Measurements from ENCODE around the gene SPEM1. TPM values are rescaled to one million over a fixed set of nuclear protein-coding genes. Genes with fewer than 3 reads are reported as not detected.

SPEM1 gene
- total and polyA plus RNA-seq, 10 of the 15 experiments (the other 5 are each of a cell fraction or from before 2014, with no cell fraction given), result not detected

DNA sequence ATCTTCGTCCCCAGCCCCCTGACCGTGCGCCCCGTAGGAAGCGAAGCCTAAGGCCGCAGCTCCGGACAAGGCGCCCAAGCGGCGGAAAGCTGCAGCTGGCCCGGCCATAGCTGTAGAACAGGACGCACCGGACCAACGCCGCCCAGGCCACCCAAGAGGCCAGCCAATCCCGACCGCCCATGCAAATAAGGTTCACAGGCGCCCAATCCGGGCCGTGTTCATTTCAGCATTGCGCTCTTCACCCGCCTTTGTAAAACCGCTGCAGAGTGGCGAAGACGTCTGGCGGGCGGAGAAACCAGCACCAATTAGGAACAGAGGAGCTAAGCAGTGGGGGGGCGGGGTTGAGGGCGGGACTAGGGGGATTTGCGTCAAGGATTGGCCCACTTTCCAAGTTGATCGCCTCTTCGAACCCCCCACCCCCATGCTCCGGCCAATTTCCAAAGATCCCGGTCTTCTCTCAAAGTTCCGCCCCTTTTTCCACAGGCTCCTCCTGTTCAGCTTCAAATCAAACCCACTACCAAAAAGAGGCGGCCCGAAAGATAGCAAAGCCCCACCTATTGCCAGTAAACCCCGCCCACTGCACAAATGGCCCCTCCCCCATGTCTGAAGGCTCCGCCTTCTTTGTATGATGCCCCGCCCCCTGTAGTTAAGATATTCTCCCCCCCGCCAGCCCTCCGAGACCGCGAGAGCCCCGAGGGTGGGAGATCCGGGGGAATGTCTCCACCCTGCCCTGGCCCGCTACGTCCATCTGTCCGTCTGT is 16.0 kb upstream of the SPEM1 start, which contains the start of gene TMEM256 (continued):
- TF ChIP-seq, protein P1, sequence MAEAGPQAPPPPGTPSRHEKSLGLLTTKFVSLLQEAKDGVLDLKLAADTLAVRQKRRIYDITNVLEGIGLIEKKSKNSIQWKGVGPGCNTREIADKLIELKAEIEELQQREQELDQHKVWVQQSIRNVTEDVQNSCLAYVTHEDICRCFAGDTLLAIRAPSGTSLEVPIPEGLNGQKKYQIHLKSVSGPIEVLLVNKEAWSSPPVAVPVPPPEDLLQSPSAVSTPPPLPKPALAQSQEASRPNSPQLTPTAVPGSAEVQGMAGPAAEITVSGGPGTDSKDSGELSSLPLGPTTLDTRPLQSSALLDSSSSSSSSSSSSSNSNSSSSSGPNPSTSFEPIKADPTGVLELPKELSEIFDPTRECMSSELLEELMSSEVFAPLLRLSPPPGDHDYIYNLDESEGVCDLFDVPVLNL (IDR thresholded peaks at IDR 0.05; ENCODE audit: low read depth, low read length), result no peak
- peak; percentile 75 for TF ChIP-seq POLR2AphosphoS2 (IDR thresholded peaks at IDR 0.05; ENCODE audit: low read depth, low read length)
- no peak for TF ChIP-seq PAX5 (IDR thresholded peaks at IDR 0.05; ENCODE audit: borderline replicate concordance, low read depth, low read length)
- no peak for TF ChIP-seq ZBED1 (IDR thresholded peaks at IDR 0.05; ENCODE audit: borderline replicate concordance)
- no peak for TF ChIP-seq CHD4 (IDR thresholded peaks at IDR 0.05)
- TF ChIP-seq, protein P2, sequence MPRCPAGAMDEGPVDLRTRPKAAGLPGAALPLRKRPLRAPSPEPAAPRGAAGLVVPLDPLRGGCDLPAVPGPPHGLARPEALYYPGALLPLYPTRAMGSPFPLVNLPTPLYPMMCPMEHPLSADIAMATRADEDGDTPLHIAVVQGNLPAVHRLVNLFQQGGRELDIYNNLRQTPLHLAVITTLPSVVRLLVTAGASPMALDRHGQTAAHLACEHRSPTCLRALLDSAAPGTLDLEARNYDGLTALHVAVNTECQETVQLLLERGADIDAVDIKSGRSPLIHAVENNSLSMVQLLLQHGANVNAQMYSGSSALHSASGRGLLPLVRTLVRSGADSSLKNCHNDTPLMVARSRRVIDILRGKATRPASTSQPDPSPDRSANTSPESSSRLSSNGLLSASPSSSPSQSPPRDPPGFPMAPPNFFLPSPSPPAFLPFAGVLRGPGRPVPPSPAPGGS (IDR thresholded peaks at IDR 0.05; ENCODE audit: borderline replicate concordance, insufficient read depth, low read depth, low read length, poor library complexity, severe bottlenecking), result no peak
- no peak for TF ChIP-seq TCF12 (IDR thresholded peaks at IDR 0.05; ENCODE audit: low read depth, low read length)
- TF ChIP-seq SPI1 (IDR thresholded peaks at IDR 0.05; ENCODE audit: borderline replicate concordance, insufficient read depth, low read depth, low read length), result no peak
- no peak for TF ChIP-seq STAT1 (conservative IDR thresholded peaks at IDR 0.05)
- TF ChIP-seq CHD2 (IDR thresholded peaks at IDR 0.05; ENCODE audit: borderline replicate concordance, low read depth, low read length), result peak; percentile 88
- TF ChIP-seq, protein P3, sequence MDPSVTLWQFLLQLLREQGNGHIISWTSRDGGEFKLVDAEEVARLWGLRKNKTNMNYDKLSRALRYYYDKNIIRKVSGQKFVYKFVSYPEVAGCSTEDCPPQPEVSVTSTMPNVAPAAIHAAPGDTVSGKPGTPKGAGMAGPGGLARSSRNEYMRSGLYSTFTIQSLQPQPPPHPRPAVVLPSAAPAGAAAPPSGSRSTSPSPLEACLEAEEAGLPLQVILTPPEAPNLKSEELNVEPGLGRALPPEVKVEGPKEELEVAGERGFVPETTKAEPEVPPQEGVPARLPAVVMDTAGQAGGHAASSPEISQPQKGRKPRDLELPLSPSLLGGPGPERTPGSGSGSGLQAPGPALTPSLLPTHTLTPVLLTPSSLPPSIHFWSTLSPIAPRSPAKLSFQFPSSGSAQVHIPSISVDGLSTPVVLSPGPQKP (IDR thresholded peaks at IDR 0.05; ENCODE audit: low read depth, low read length), result no peak; the same call in 1 of the 2 replicates
- no peak for TF ChIP-seq KAT2A (conservative IDR thresholded peaks at IDR 0.05; ENCODE audit: control insufficient read depth, low read depth, low read length)
- TF ChIP-seq IKZF1 (conservative IDR thresholded peaks at IDR 0.05), result peak; percentile 45; the same call in 1 of the 2 replicates
- TF ChIP-seq NR2C2 (IDR thresholded peaks at IDR 0.05; ENCODE audit: borderline replicate concordance, control insufficient read depth, insufficient read length, low read depth), result no peak
- no peak for TF ChIP-seq CBX5 (IDR thresholded peaks at IDR 0.05; ENCODE audit: low read depth)
- no peak for TF ChIP-seq FOXM1 (IDR thresholded peaks at IDR 0.05; ENCODE audit: low read depth, low read length)
- no peak for TF ChIP-seq MYB (IDR thresholded peaks at IDR 0.05; ENCODE audit: borderline replicate concordance, low read depth, low read length)
- no peak for TF ChIP-seq MTA3 (IDR thresholded peaks at IDR 0.05; ENCODE audit: borderline replicate concordance, low read length)
- no peak for TF ChIP-seq ZNF24 (IDR thresholded peaks at IDR 0.05)
- peak; percentile 68 for TF ChIP-seq SIN3A (IDR thresholded peaks at IDR 0.05; ENCODE audit: low read depth, low read length)
- TF ChIP-seq, protein P4, sequence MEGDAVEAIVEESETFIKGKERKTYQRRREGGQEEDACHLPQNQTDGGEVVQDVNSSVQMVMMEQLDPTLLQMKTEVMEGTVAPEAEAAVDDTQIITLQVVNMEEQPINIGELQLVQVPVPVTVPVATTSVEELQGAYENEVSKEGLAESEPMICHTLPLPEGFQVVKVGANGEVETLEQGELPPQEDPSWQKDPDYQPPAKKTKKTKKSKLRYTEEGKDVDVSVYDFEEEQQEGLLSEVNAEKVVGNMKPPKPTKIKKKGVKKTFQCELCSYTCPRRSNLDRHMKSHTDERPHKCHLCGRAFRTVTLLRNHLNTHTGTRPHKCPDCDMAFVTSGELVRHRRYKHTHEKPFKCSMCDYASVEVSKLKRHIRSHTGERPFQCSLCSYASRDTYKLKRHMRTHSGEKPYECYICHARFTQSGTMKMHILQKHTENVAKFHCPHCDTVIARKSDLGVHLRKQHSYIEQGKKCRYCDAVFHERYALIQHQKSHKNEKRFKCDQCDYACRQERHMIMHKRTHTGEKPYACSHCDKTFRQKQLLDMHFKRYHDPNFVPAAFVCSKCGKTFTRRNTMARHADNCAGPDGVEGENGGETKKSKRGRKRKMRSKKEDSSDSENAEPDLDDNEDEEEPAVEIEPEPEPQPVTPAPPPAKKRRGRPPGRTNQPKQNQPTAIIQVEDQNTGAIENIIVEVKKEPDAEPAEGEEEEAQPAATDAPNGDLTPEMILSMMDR (IDR thresholded peaks at IDR 0.05 in 2 of 3, conservative IDR thresholded peaks at IDR 0.05 in 1 of 3; ENCODE audit: control insufficient read depth in 2 of 3, extremely low read depth in 1 of 3, insufficient read depth in 1 of 3, low read depth in 3 of 3, low read length in 3 of 3), result no peak
- peak; percentile 80 for TF ChIP-seq CREB1 (IDR thresholded peaks at IDR 0.05; ENCODE audit: low read depth)
- TF ChIP-seq RAD51 (IDR thresholded peaks at IDR 0.05), result no peak
- TF ChIP-seq FOS (IDR thresholded peaks at IDR 0.05; ENCODE audit: borderline replicate concordance, extremely low read depth, insufficient read length), result peak; percentile 48

Measured in GM12878 (cell line).